H1 (cell line): Measurements from ENCODE around the gene CD300E. TPM values are rescaled to one million over a fixed set of nuclear protein-coding genes. Genes with fewer than 3 reads are reported as not detected.

Experiments used
- CTCF ChIA-PET: fragments of 300-600 bp; sonication (Branson Sonifier 250); formaldehyde crosslinking; loops from one replicate; lab custom pipeline; 2021; ENCODE audit not compliant: partially characterized antibody; lab: Charles Lee
- POLR2A ChIA-PET: fragments of 300-600 bp; sonication (Branson Sonifier 250); formaldehyde crosslinking; loops from one replicate; lab custom pipeline; 2021; ENCODE audit warnings: inconsistent platforms; ENCODE audit not compliant: partially characterized antibody; lab: Charles Lee
- DNase-seq, 2 experiments: peaks; one replicate each; pipeline versions ENCODE4 v3.0.0 to v3.0.0-alpha.2; 2010 to 2022; ENCODE audit warnings: low spot score in 2 of 2, low read depth in 1 of 2, mixed read lengths in 1 of 2
- FAIRE-seq: peaks from 2 replicates; lab custom pipeline; 2011; peaks lifted over from hg19 to GRCh38; lab: Jason Lieb, UNC
- H2AFZ ChIP-seq: 2 replicates; pipeline ENCODE4 v1.8.1; 2012; ENCODE audit warnings: low read length, inconsistent platforms
- H2AK5ac ChIP-seq: 2 replicates; pipeline ENCODE4 v1.6.1; 2013; ENCODE audit warnings: low read depth, low read length
- H2BK120ac ChIP-seq: replicated peaks from 2 replicates; pipeline ENCODE3; 2013; ENCODE audit warnings: low read depth, low read length, inconsistent platforms
- H2BK12ac ChIP-seq: 2 replicates; pipeline ENCODE4 v1.6.1; 2013; ENCODE audit warnings: low read depth, low read length
- H2BK15ac ChIP-seq: 2 replicates; pipeline ENCODE4 v1.6.1; 2013; ENCODE audit warnings: low read length
- H2BK20ac ChIP-seq: 2 replicates; pipeline ENCODE4 v1.6.1; 2013; ENCODE audit warnings: low read length
- H2BK5ac ChIP-seq: 2 replicates; pipeline ENCODE4 v1.6.1; 2013; ENCODE audit warnings: low read depth, low read length
- H3K14ac ChIP-seq: 2 replicates; pipeline ENCODE4 v1.6.1; 2013; ENCODE audit warnings: inconsistent platforms; ENCODE audit not compliant: insufficient read length
- H3K18ac ChIP-seq: 2 replicates; pipeline ENCODE4 v1.6.1; 2013; ENCODE audit warnings: low read length; ENCODE audit errors: extremely low read depth
- H3K23ac ChIP-seq: 2 replicates; pipeline ENCODE4 v1.6.1; 2013; ENCODE audit warnings: inconsistent platforms; ENCODE audit not compliant: insufficient read length
- H3K23me2 ChIP-seq: 2 replicates; pipeline ENCODE4 v1.6.1; 2013; ENCODE audit warnings: low read depth, low read length
- H3K27ac ChIP-seq: 2 replicates; pipeline ENCODE4 v1.6.1; 2011; ENCODE audit warnings: low read depth, low read length, inconsistent platforms
- H3K27me3 ChIP-seq, 4 experiments: replicated peaks in 1 of 4; 1 replicate in 1 of 4; 2 replicates in 3 of 4; pipeline versions ENCODE4 v1.6.1 to v1.8.1; 2011 to 2013; ENCODE audit warnings: low read length in 3 of 4, mild to moderate bottlenecking in 3 of 4, inconsistent platforms in 2 of 4, mixed read lengths in 2 of 4, moderate library complexity in 1 of 4; ENCODE audit not compliant: control insufficient read depth in 3 of 4, insufficient read depth in 3 of 4; ENCODE audit errors: extremely low read depth in 1 of 4
- H3K36me3 ChIP-seq, 4 experiments: 2 replicates each; pipeline versions ENCODE4 v1.6.1 to v1.8.1; 2011 to 2013; ENCODE audit warnings: mild to moderate bottlenecking in 4 of 4, low read length in 3 of 4, moderate library complexity in 2 of 4, control low read depth in 1 of 4, inconsistent platforms in 1 of 4; ENCODE audit not compliant: insufficient read depth in 4 of 4, control insufficient read depth in 2 of 4
- H3K4ac ChIP-seq: replicated peaks from 2 replicates; pipeline ENCODE3; 2013; ENCODE audit warnings: low read length, low read depth, mixed read lengths, inconsistent platforms; ENCODE audit not compliant: insufficient read length
- H3K4me1 ChIP-seq, 4 experiments: replicated peaks in 1 of 4; 1 replicate in 1 of 4; 2 replicates in 3 of 4; pipeline versions ENCODE4 v1.6.1 to v1.8.1; 2011 to 2013; ENCODE audit warnings: low read length in 3 of 4, inconsistent platforms in 2 of 4, mixed read lengths in 1 of 4; ENCODE audit not compliant: insufficient read depth in 4 of 4, control insufficient read depth in 3 of 4
- H3K4me2 ChIP-seq, 2 experiments: 2 replicates each; pipeline versions ENCODE4 v1.6.1 to v1.8.1; 2011 to 2013; ENCODE audit warnings: low read depth in 2 of 2, low read length in 2 of 2, control low read depth in 1 of 2, inconsistent platforms in 1 of 2, mild to moderate bottlenecking in 1 of 2; ENCODE audit not compliant: insufficient read depth in 1 of 2
- H3K4me3 ChIP-seq, 4 experiments: fragments of 200-600, 300-600 bp in 1 of 4; sonication (generic), shearing (Covaris generic), sonication (Bioruptor Twin) in 1 of 4; 2 replicates each; pipeline versions ENCODE4 v1.5.1 to v1.8.1; 2011 to 2016; ENCODE audit warnings: low read length in 4 of 4, low read depth in 3 of 4, control low read depth in 2 of 4, inconsistent platforms in 2 of 4, mild to moderate bottlenecking in 2 of 4, mixed read lengths in 1 of 4, moderate library complexity in 1 of 4; ENCODE audit not compliant: insufficient read depth in 2 of 4; ENCODE audit errors: extremely low read depth in 1 of 4
- H3K56ac ChIP-seq: replicated peaks from 2 replicates; pipeline ENCODE3; 2013; ENCODE audit warnings: low read depth, mild to moderate bottlenecking, mixed read lengths, low read length, inconsistent platforms; ENCODE audit not compliant: insufficient read length
- H3K79me1 ChIP-seq: 2 replicates; pipeline ENCODE4 v1.6.1; 2013; ENCODE audit warnings: low read depth, low read length, control low read depth
- H3K79me2 ChIP-seq, 2 experiments: 2 replicates each; pipeline versions ENCODE4 v1.6.1 to v1.8.1; 2012 to 2013; ENCODE audit warnings: low read length in 2 of 2, mild to moderate bottlenecking in 2 of 2, inconsistent platforms in 1 of 2; ENCODE audit not compliant: insufficient read depth in 2 of 2, control insufficient read depth in 1 of 2
- H3K9ac ChIP-seq, 4 experiments: replicated peaks in 1 of 4; 1 replicate in 1 of 4; 2 replicates in 3 of 4; pipeline versions ENCODE4 v1.6.1 to v1.8.1; 2011 to 2013; ENCODE audit warnings: low read depth in 3 of 4, low read length in 3 of 4, control low read depth in 2 of 4, mild to moderate bottlenecking in 2 of 4, moderate library complexity in 2 of 4, inconsistent platforms in 1 of 4; ENCODE audit errors: extremely low read depth in 1 of 4
- H3K9me3 ChIP-seq, 2 experiments: 2 replicates each; pipeline versions ENCODE4 v1.6.1 to v1.8.1; 2012 to 2013; ENCODE audit warnings: mild to moderate bottlenecking in 2 of 2, moderate library complexity in 2 of 2, control low read depth in 1 of 2, inconsistent platforms in 1 of 2, low read depth in 1 of 2, low read length in 1 of 2, mixed read lengths in 1 of 2; ENCODE audit not compliant: insufficient read depth in 2 of 2
- H4K20me1 ChIP-seq, 2 experiments: replicated peaks in 1 of 2; 2 replicates each; pipeline versions ENCODE3 to v1.8.1; 2011 to 2013; ENCODE audit warnings: inconsistent platforms in 2 of 2, low read length in 2 of 2, mild to moderate bottlenecking in 1 of 2; ENCODE audit not compliant: insufficient read depth in 2 of 2, control insufficient read depth in 1 of 2
- H4K5ac ChIP-seq: 2 replicates; pipeline ENCODE4 v1.6.1; 2013; ENCODE audit warnings: low read length, low read depth, mixed read lengths, inconsistent platforms; ENCODE audit not compliant: insufficient read length
- H4K8ac ChIP-seq: 2 replicates; pipeline ENCODE4 v1.8.0; 2013; ENCODE audit warnings: mild to moderate bottlenecking, moderate library complexity, low read length, inconsistent platforms; ENCODE audit not compliant: insufficient read depth; ENCODE audit errors: extremely low read depth
- H4K91ac ChIP-seq: replicated peaks from 2 replicates; pipeline ENCODE3; 2013; ENCODE audit warnings: low read length, mixed read lengths, inconsistent platforms; ENCODE audit not compliant: insufficient read length
- CREB1 ChIP-seq: IDR thresholded peaks from 2 replicates; pipeline ENCODE4 v1.6.1; 2012; ENCODE audit warnings: inconsistent platforms
- FOSL1 ChIP-seq: IDR thresholded peaks from 2 replicates; pipeline ENCODE4 v1.6.1; 2011; ENCODE audit warnings: mild to moderate bottlenecking, low read depth, low read length, moderate library complexity; ENCODE audit not compliant: insufficient read depth
- GABPA ChIP-seq: IDR thresholded peaks from 2 replicates; pipeline ENCODE4 v1.6.1; 2011; ENCODE audit warnings: mild to moderate bottlenecking, low read length, moderate library complexity, borderline replicate concordance; ENCODE audit not compliant: insufficient read depth
- JUN ChIP-seq: IDR thresholded peaks from 2 replicates; pipeline ENCODE4 v1.6.1; 2011; ENCODE audit warnings: low read depth, mild to moderate bottlenecking, improper control_type of control experiment, low read length
- MAX ChIP-seq: IDR thresholded peaks from 2 replicates; pipeline ENCODE4 v1.6.1; 2012; ENCODE audit warnings: inconsistent platforms
- NRF1 ChIP-seq: IDR thresholded peaks from 2 replicates; pipeline ENCODE4 v1.6.1; 2011; ENCODE audit warnings: mild to moderate bottlenecking, low read depth, low read length, improper control_type of control experiment
- RAD21 ChIP-seq, 2 experiments: IDR thresholded peaks in 1 of 2; conservative IDR thresholded peaks in 1 of 2; 2 replicates each; pipeline ENCODE4 v1.6.1; 2011; ENCODE audit warnings: low read depth in 2 of 2, low read length in 2 of 2, improper control_type of control experiment in 1 of 2, inconsistent platforms in 1 of 2, mild to moderate bottlenecking in 1 of 2, moderate library complexity in 1 of 2
- RFX5 ChIP-seq: IDR thresholded peaks from 2 replicates; pipeline ENCODE4 v1.6.1; 2011; ENCODE audit warnings: low read depth, low read length, improper control_type of control experiment, borderline replicate concordance
- RXRA ChIP-seq: IDR thresholded peaks from 2 replicates; pipeline ENCODE4 v1.6.1; 2011; ENCODE audit warnings: low read depth, mild to moderate bottlenecking, low read length, moderate library complexity; ENCODE audit not compliant: insufficient read depth
- SIN3A ChIP-seq, 2 experiments: IDR thresholded peaks in 1 of 2; conservative IDR thresholded peaks in 1 of 2; 2 replicates each; pipeline ENCODE4 v1.6.1; 2011 to 2012; ENCODE audit warnings: low read length in 2 of 2, improper control_type of control experiment in 1 of 2, low read depth in 1 of 2, mild to moderate bottlenecking in 1 of 2
- TAF1 ChIP-seq: IDR thresholded peaks from 2 replicates; pipeline ENCODE4 v1.6.1; 2011; ENCODE audit warnings: mild to moderate bottlenecking, low read depth, low read length
- TEAD4 ChIP-seq: IDR thresholded peaks from 2 replicates; pipeline ENCODE4 v1.6.1; 2012; ENCODE audit warnings: low read depth, low read length, inconsistent platforms, mixed read lengths
- USF2 ChIP-seq: IDR thresholded peaks from 2 replicates; pipeline ENCODE4 v1.6.1; 2011; ENCODE audit warnings: low read length, improper control_type of control experiment
- WGBS, 2 experiments: shearing (Covaris generic) in 1 of 2; methylation state at CpG; one replicate each; pipeline versions ENCODE4 v1.1.6 to v1.1.7; 2013 to 2015; ENCODE audit warnings: low lambda C conversion rate in 2 of 2, mixed read lengths in 2 of 2, inconsistent platforms in 1 of 2, low coverage in 1 of 2, missing lambda C conversion rate in 1 of 2; ENCODE audit not compliant: insufficient replicate concordance in 2 of 2, insufficient coverage in 1 of 2, insufficient read length in 1 of 2; ENCODE audit errors: extremely low coverage in 1 of 2, missing lambda C conversion rate in 1 of 2; 5-methylcytosine and 5-hydroxymethylcytosine counted together
- polyA plus RNA-seq, 7 experiments: library from polyadenylated mRNA; depleted of rRNA in 3 of 7; stranded (reverse) in 5 of 7; unstranded in 2 of 7; fragments of >200 nt in 5 of 7; fragments of 200-250 nt in 2 of 7; gene quantifications; 1 replicate in 5 of 7; 2 replicates in 1 of 7; 4 replicates in 1 of 7; pipeline versions ENCODE4 v1.2.1 to v1.2.3, GENCODE V29; 2011 to 2013; ENCODE audit warnings: missing spikeins in 2 of 7, mixed read lengths in 2 of 7
- total RNA-seq: library from RNA; stranded (reverse); fragmentation: NEBNext Ultra II Directional; extraction: Animal tissue kit (Norgen Biotek cat#: 25700); gene quantifications from 2 replicates; pipeline ENCODE4 v1.2.1, GENCODE V29; 2021

The CD300E gene
- total and polyA plus RNA-seq, 2 of the 8 experiments (the other 6 are each of a cell fraction or from before 2014, with no cell fraction given) = not detected

GRCh38 chr17:74652020-74652419 is 28.5 kb upstream of the CD300E start:
- H3K14ac ChIP-seq = no peak overlapping the region
- no peak overlapping the region for H2BK15ac ChIP-seq
- H3K27me3 ChIP-seq = peaks cover 0 to 2% (median 0%) of the 10 kb centered on the region in 4 experiments; a peak in 2 of 7 replicates
- H2BK120ac ChIP-seq = no peak overlapping the region
- H3K9ac ChIP-seq = no peak overlapping the region
- H3K27ac ChIP-seq = no peak overlapping the region
- H2AK5ac ChIP-seq = no peak overlapping the region
- no peak overlapping the region for H3K4ac ChIP-seq
- FAIRE-seq (no peak), DNase-seq (no peak)
- no peaks in the 10 kb centered on the region for H3K36me3 ChIP-seq
- H2BK5ac ChIP-seq = no peak overlapping the region
- H3K56ac ChIP-seq = no peak overlapping the region
- no peaks in the 10 kb centered on the region for H3K4me1 ChIP-seq
- H2BK12ac ChIP-seq = no peak overlapping the region
- no peak overlapping the region for H3K23ac ChIP-seq
- 91% methylated on average over 3 of the region's 3 CpGs; no CpG with 5 or more reads in 1 of the 2 experiments for WGBS, 2 experiments
- no peaks in the 10 kb centered on the region for H4K20me1 ChIP-seq
- no peak overlapping the region for H2AFZ ChIP-seq
- POLR2A ChIA-PET = no interaction called here
- H3K23me2 ChIP-seq = no peaks in the 10 kb centered on the region
- H2BK20ac ChIP-seq = no peak overlapping the region
- no peaks in the 10 kb centered on the region for H3K9me3 ChIP-seq
- no peak overlapping the region for H3K4me3 ChIP-seq
- H3K79me1 ChIP-seq = no peaks in the 10 kb centered on the region; the same call in 1 of the 2 replicates
- no peak overlapping the region for H4K8ac ChIP-seq
- CTCF ChIA-PET = interaction anchor here (1.0 to 1.4 kb wide), 7 partner anchors 34 to 119 kb away, joined by 3 to 5 read pairs (median 3); partner anchors contain the start of gene RAB37
- no peak overlapping the region for H3K18ac ChIP-seq
- H4K91ac ChIP-seq = no peak overlapping the region
- no peaks in the 10 kb centered on the region for H3K79me2 ChIP-seq
- no peak overlapping the region for H4K5ac ChIP-seq
- no peak overlapping the region for H3K4me2 ChIP-seq
- TF ChIP-seq USF2 = no peak
- TF ChIP-seq RFX5 = no peak
- no peak for TF ChIP-seq RAD21 (IDR thresholded peaks at IDR 0.05 in 1 of 2, conservative IDR thresholded peaks at IDR 0.05 in 1 of 2; ENCODE audit: low read depth in 2 of 2, low read length in 2 of 2)
- no peak for TF ChIP-seq TAF1
- TF ChIP-seq MAX = no peak
- no peak for TF ChIP-seq CREB1
- no peak for TF ChIP-seq GABPA
- TF ChIP-seq JUN = no peak
- TF ChIP-seq NRF1 = no peak
- no peak for TF ChIP-seq TEAD4
- TF ChIP-seq RXRA = no peak
- no peak for TF ChIP-seq FOSL1
- TF ChIP-seq SIN3A (conservative IDR thresholded peaks at IDR 0.05 in 1 of 2, IDR thresholded peaks at IDR 0.05 in 1 of 2; ENCODE audit: low read depth in 1 of 2, low read length in 2 of 2) = no peak
